ENCODE results near the gene SPC24. TPM values are rescaled to one million over a fixed set of nuclear protein-coding genes. Genes with fewer than 3 reads are reported as not detected.

The SPC24 gene
- total and polyA plus RNA-seq, 12 donors = 0.60 to 16.5 (median 4.2) TPM

GRCh38 chr19:11200015-11200574 lies 44.5 kb upstream of the SPC24 start:
- Histone ChIP-seq H3K4me3 (no peak overlapping the region), H3K4me1 (replicated peaks in 1 of 2) (peaks cover 40 to 53% of the 10 kb centered on the region in 2 donors), H3K27me3 (no peaks in the 10 kb centered on the region), H3K36me3 (replicated peaks in 1 of 2) (no peaks in the 10 kb centered on the region), H3K9me3 (replicated peaks in 1 of 3) (no peaks in the 10 kb centered on the region), H3K27ac (no peak overlapping the region)
- DNase-seq = no peak
- TF ChIP-seq, protein P1, sequence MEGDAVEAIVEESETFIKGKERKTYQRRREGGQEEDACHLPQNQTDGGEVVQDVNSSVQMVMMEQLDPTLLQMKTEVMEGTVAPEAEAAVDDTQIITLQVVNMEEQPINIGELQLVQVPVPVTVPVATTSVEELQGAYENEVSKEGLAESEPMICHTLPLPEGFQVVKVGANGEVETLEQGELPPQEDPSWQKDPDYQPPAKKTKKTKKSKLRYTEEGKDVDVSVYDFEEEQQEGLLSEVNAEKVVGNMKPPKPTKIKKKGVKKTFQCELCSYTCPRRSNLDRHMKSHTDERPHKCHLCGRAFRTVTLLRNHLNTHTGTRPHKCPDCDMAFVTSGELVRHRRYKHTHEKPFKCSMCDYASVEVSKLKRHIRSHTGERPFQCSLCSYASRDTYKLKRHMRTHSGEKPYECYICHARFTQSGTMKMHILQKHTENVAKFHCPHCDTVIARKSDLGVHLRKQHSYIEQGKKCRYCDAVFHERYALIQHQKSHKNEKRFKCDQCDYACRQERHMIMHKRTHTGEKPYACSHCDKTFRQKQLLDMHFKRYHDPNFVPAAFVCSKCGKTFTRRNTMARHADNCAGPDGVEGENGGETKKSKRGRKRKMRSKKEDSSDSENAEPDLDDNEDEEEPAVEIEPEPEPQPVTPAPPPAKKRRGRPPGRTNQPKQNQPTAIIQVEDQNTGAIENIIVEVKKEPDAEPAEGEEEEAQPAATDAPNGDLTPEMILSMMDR (IDR thresholded peaks at IDR 0.05) = no peak
- TF ChIP-seq POLR2A (IDR thresholded peaks at IDR 0.05) = no peak
- intact Hi-C loops (cut with DNase I) = loop anchor here (5.0 to 10.0 kb wide), 2 partner anchors 63 to 165 kb away; no protein-coding TSS in a partner anchor
- 88 to 90% (median 89%) methylated on average over 15 of the region's 15 CpGs for WGBS, 4 donors

- TF ChIP-seq POLR2A (IDR thresholded peaks at IDR 0.05) = no peak
- TF ChIP-seq, protein P1 (IDR thresholded peaks at IDR 0.05) = no peak
- 75 to 95% (median 91%) methylated on average over 5 of the region's 5 CpGs for WGBS, 4 donors
- peaks cover 42 to 53% of the 10 kb centered on the region in 2 donors for H3K4me1 ChIP-seq (replicated peaks in 1 of 2)
- H3K36me3 ChIP-seq (replicated peaks in 1 of 2) = no peaks in the 10 kb centered on the region
- no peaks in the 10 kb centered on the region for H3K9me3 ChIP-seq (replicated peaks in 1 of 3)
- H3K27me3 ChIP-seq = no peaks in the 10 kb centered on the region
- no peak for DNase-seq
- no peak overlapping the region for H3K4me3 ChIP-seq
- intact Hi-C loops (cut with DNase I) = no loop called here
- peak overlapping the region in 1 of 5 donors; percentile 52 for H3K27ac ChIP-seq
Measured at GRCh38 chr19:11199517-11199916, 43.9 kb upstream of the SPC24 start.

- Histone ChIP-seq H3K4me3 (no peak overlapping the region), H3K27me3 (no peaks in the 10 kb centered on the region), H3K9me3 (replicated peaks in 1 of 3) (no peaks in the 10 kb centered on the region), H3K4me1 (replicated peaks in 1 of 2) (peaks cover 36 to 46% of the 10 kb centered on the region in 2 donors), H3K36me3 (replicated peaks in 1 of 2) (peaks cover 0 to 4% of the 10 kb centered on the region in 2 donors), H3K27ac (peak overlapping the region in 2 of 5 donors; percentile 26 to 52)
- intact Hi-C loops (cut with DNase I) = no loop called here
- peak in 1 of 7 donors; percentile 34 for DNase-seq
- no peak for TF ChIP-seq POLR2A (IDR thresholded peaks at IDR 0.05)
- TF ChIP-seq, protein P1 (IDR thresholded peaks at IDR 0.05) = no peak
- 51 to 66% (median 54%) methylated on average over 6 to 7 of the region's 7 CpGs for WGBS, 4 donors
Measured at GRCh38 chr19:11198769-11199424, 43.3 kb upstream of the SPC24 start.

GRCh38 chr19:11198175-11198534 lies 42.6 kb upstream of the SPC24 start:
- TF ChIP-seq, protein P1 (IDR thresholded peaks at IDR 0.05) = no peak
- no peak for TF ChIP-seq POLR2A (IDR thresholded peaks at IDR 0.05)
- no peak for DNase-seq
- no peaks in the 10 kb centered on the region for H3K9me3 ChIP-seq (replicated peaks in 1 of 3)
- peak overlapping the region in 1 of 4 donors; percentile 83 for H3K4me3 ChIP-seq
- peaks cover 31 to 39% of the 10 kb centered on the region in 2 donors for H3K4me1 ChIP-seq (replicated peaks in 1 of 2)
- peak overlapping the region in 4 of 5 donors; percentile 76 to 95 (median 82) for H3K27ac ChIP-seq
- H3K36me3 ChIP-seq (replicated peaks in 1 of 2) = peaks cover 0 to 12% of the 10 kb centered on the region in 2 donors
- H3K27me3 ChIP-seq = no peaks in the 10 kb centered on the region
- WGBS, 4 donors = 55 to 66% (median 63%) methylated on average over 7 of the region's 7 CpGs
- intact Hi-C loops (cut with DNase I) = no loop called here
